Loucy (cell line): ENCODE measurements around the gene FARSB.

ENCODE experiments used
- CTCF ChIP-seq: fragments of 200-600 bp; sonication (generic); conservative IDR thresholded peaks from 2 replicates; pipeline ENCODE4 v1.5.1; 2014; ENCODE audit warnings: mild to moderate bottlenecking, antibody characterized with exemption, low read length
- EZH2phosphoT487 ChIP-seq: fragments of 200-600 bp; IDR thresholded peaks from 2 replicates; pipeline ENCODE4 v1.6.1; 2018; ENCODE audit warnings: antibody characterized with exemption, mild to moderate bottlenecking, moderate library complexity, borderline replicate concordance

- TF ChIP-seq CTCF = no peak
- TF ChIP-seq EZH2phosphoT487 = no peak
Measured at GRCh38 chr2:222689322-222689721, 33.4 kb upstream of the FARSB start.
